Subcutaneous abdominal adipose tissue (tissue), 5 donors: Measurements from ENCODE around the gene ZC3H6.
A peak's percentile ranks its signal among the peaks of the same experiment; 100 is the strongest.
"Not testable (repeated sequence)": the region's sequence is repeated elsewhere in the genome, so short reads cannot be mapped to it uniquely, and the experiment has no call there.

Experiments
- H3K27ac ChIP-seq: one replicate; pipeline ENCODE4 v1.7.0; 2013; ENCODE audit warnings: low read depth, mild to moderate bottlenecking, inconsistent platforms, low read length, moderate library complexity
- H3K27me3 ChIP-seq, 5 donors: one replicate each; pipeline ENCODE4 v1.7.0; 2013; ENCODE audit warnings: low read length in 5 of 5, inconsistent platforms in 1 of 5; ENCODE audit not compliant: control insufficient read depth in 5 of 5, insufficient read depth in 4 of 5
- H3K36me3 ChIP-seq, 5 donors: one replicate each; pipeline ENCODE4 v1.7.0; 2013; ENCODE audit warnings: low read length in 5 of 5; ENCODE audit not compliant: control insufficient read depth in 5 of 5, insufficient read depth in 5 of 5
- H3K4me1 ChIP-seq, 5 donors: one replicate each; pipeline ENCODE4 v1.7.0; 2013; ENCODE audit warnings: low read length in 5 of 5, mild to moderate bottlenecking in 3 of 5, moderate library complexity in 1 of 5; ENCODE audit not compliant: control insufficient read depth in 5 of 5, insufficient read depth in 5 of 5
- H3K4me3 ChIP-seq, 5 donors: one replicate each; pipeline ENCODE4 v1.7.0; 2013; ENCODE audit warnings: low read length in 5 of 5, low read depth in 1 of 5
- H3K9ac ChIP-seq, 5 donors: one replicate each; pipeline ENCODE4 v1.7.0; 2013; ENCODE audit warnings: low read length in 5 of 5, mild to moderate bottlenecking in 4 of 5, moderate library complexity in 3 of 5
- H3K9me3 ChIP-seq, 5 donors: one replicate each; pipeline ENCODE4 v1.7.0; 2013; ENCODE audit warnings: low read length in 5 of 5; ENCODE audit not compliant: control insufficient read depth in 5 of 5
- donor health status: healthy.
- donor health status: healthy.
- donor health status: healthy.
- donor health status: healthy.
- donor health status: healthy.

Gene ZC3H6

DNA sequence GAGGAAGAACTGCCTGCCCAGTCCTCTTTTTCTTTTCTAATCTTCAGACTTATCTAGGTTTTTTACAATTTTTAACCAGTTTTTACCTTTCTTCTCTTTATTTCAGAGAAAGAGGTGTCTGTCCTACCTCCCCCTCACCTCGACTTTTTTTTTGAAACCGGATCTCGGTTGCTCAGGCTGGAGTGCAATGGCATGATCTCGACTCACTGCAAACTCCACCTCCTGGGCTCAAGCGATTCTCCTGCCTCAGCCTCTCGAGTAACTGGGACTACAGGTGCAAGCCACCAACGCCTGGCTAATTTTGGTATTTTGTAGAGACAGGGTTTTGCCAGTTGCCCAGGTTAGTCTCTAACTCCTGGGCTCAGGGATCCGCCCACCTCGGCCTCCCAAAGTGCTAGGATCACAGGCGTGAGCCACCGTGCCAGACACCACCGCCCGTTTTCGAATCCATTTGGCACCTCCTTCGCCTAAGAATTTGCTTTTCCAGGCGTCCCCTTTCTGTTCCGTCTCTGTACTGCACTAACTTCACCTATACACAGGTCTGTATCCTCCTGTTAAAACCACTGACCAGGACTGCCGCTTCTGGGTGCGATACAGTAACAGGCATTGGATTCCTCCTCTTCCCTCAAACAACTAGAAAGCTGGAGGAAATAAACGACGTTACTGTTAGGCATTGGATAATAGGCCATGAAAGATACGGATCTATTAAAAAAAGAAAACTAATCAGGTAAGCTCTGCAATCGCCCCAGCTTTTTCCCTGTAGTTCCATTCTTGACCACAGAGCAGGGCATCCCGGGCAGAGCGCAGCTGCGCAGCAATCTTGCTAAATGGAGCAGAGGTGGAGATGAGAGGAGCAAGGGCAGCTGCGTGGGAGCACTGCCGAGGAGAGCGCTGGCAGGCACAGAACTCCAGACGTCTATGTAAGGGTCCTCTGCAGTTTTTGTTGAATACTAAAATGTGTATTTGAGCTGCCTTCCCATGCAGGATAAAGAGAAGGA lies 69.9 kb downstream of the ZC3H6 start:
- no peaks in the 10 kb centered on the region for H3K9me3 ChIP-seq
- H3K9ac ChIP-seq: no peak overlapping the region
- no peaks in the 10 kb centered on the region for H3K36me3 ChIP-seq
- H3K27me3 ChIP-seq: no peaks in the 10 kb centered on the region
- no peak overlapping the region for H3K4me3 ChIP-seq
- H3K4me1 ChIP-seq: peaks cover 0 to 16% (median 10%) of the 10 kb centered on the region in 5 donors
- peak overlapping the region; percentile 82 for H3K27ac ChIP-seq

DNA sequence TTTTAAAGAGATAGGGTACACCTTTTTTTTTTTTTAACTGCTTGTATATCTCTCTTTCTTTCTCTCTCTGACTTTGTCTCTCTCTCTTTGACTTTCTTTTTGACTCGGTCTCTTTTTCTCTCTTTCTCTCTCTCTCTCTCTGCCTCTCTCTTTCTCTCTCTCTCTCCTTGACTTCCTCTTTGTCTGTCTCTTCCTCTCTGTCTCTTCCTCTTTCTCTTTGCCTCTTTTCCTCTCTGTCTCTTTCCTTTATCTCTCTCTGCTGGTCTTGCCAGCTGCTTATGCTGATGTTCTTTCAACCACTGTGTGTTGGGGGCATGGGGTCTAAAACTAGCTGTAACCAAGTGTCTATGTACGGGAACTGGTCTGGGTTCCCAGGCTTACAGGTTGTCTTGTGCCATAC lies 76.9 kb downstream of the ZC3H6 start:
- H3K4me1 ChIP-seq, H3K27ac ChIP-seq, H3K4me3 ChIP-seq, H3K9me3 ChIP-seq, H3K27me3 ChIP-seq, H3K9ac ChIP-seq, H3K36me3 ChIP-seq: not testable (repeated sequence)

DNA sequence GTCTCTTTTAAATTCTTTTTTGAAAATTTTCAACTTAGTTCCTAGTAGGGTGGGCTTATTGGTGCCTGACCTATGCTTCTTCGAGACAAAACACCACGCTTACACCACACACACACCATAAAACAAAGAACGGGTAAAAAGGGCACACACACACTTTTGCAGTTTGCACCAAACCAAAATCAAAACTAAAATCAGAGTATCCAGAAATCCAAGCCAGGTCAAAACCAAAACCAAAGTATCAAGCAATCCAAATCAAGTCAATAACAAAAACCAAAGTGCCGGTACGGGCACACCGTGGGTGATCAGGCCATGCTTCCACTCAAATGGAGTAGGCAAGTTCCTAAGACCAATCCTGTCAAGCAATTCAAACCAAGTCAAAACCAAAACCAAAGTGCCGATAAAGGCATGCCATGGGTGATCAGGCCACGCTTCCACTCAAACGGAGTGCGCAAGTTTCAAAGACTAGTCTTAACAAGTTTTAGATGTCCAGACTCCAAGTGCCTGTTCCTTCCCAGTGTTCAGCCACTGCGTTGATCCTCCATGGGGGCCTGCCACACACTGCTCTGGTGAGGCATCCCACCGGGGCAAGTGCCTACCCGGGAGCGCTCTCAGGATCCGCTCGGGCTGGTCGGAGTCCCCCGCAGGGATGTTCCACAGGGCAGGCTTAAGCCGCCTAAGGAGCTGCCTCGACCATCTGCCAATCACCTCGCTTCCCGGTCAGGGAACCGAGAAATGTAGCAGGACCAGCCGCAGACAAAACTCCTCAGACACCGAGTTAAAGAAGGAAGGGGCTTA lies 77.6 kb downstream of the ZC3H6 start:
- not testable (repeated sequence) for H3K4me1 ChIP-seq, H3K36me3 ChIP-seq, H3K27me3 ChIP-seq, H3K9me3 ChIP-seq, H3K4me3 ChIP-seq, H3K27ac ChIP-seq, H3K9ac ChIP-seq

DNA sequence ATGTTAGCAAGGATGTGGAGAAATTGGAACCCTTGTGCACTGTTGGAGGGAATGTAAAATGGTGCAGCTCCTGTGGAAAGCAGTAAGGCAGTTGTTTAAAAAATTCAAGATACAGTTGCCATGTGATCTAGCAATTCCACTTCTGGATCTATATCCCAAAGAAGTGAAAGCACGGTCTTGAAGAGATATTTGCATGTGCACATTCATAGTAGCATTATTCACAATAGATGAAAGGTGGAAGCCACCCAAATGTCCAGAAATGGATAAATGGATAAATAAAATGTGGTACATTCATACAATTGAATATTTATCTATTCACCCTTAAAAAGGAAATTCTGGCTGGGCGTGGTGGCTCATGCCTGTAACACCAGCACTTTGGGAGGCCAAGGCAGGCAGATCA lies 78.9 kb downstream of the ZC3H6 start:
- H3K9me3 ChIP-seq, H3K27ac ChIP-seq, H3K9ac ChIP-seq, H3K4me3 ChIP-seq, H3K4me1 ChIP-seq, H3K36me3 ChIP-seq, H3K27me3 ChIP-seq: not testable (repeated sequence)

DNA sequence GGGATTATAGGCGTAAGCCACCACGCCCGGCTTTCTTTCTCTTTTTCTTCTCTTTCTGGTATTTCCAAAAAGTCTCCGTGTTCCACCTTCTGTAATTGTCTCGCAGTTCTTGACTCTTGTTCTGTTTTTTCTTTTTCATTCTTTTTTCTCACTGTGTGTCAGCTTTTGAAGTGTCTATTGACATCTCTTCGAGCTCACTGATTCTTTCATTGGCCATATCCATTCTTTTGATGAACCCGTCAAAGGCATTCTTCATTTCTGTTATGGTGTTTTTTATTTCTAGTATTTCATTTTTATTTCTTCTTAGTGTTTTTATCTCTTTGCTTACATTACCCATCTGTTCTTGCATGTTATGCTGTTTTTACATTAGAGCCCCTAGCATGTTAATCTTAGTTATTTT lies 84.7 kb downstream of the ZC3H6 start:
- not testable (repeated sequence) for H3K36me3 ChIP-seq, H3K9ac ChIP-seq, H3K9me3 ChIP-seq, H3K4me1 ChIP-seq, H3K4me3 ChIP-seq, H3K27ac ChIP-seq, H3K27me3 ChIP-seq
